Measurements from ENCODE around the gene RHBDL1. TPM values are rescaled to one million over a fixed set of nuclear protein-coding genes. Genes with fewer than 3 reads are reported as not detected.

RHBDL1 gene
- total and polyA plus RNA-seq, 2 experiments from 2014 or later, result 8.4 to 10.1 TPM

GRCh38 chr16:671353-672131, 3.9 kb upstream of the RHBDL1 start (continued):
- TF ChIP-seq, protein P1, sequence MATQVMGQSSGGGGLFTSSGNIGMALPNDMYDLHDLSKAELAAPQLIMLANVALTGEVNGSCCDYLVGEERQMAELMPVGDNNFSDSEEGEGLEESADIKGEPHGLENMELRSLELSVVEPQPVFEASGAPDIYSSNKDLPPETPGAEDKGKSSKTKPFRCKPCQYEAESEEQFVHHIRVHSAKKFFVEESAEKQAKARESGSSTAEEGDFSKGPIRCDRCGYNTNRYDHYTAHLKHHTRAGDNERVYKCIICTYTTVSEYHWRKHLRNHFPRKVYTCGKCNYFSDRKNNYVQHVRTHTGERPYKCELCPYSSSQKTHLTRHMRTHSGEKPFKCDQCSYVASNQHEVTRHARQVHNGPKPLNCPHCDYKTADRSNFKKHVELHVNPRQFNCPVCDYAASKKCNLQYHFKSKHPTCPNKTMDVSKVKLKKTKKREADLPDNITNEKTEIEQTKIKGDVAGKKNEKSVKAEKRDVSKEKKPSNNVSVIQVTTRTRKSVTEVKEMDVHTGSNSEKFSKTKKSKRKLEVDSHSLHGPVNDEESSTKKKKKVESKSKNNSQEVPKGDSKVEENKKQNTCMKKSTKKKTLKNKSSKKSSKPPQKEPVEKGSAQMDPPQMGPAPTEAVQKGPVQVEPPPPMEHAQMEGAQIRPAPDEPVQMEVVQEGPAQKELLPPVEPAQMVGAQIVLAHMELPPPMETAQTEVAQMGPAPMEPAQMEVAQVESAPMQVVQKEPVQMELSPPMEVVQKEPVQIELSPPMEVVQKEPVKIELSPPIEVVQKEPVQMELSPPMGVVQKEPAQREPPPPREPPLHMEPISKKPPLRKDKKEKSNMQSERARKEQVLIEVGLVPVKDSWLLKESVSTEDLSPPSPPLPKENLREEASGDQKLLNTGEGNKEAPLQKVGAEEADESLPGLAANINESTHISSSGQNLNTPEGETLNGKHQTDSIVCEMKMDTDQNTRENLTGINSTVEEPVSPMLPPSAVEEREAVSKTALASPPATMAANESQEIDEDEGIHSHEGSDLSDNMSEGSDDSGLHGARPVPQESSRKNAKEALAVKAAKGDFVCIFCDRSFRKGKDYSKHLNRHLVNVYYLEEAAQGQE (IDR thresholded peaks at IDR 0.05; ENCODE audit: unreplicated experiment), result no peak
- no peak for TF ChIP-seq ZNF331 (CRISPR knock-in tag; IDR thresholded peaks at IDR 0.05; ENCODE audit: low read depth)
- TF ChIP-seq NANOG (IDR thresholded peaks at IDR 0.05; ENCODE audit: borderline replicate concordance), result no peak
- TF ChIP-seq JUNB (IDR thresholded peaks at IDR 0.05; ENCODE audit: unreplicated experiment), result no peak
- TF ChIP-seq EZH2 (IDR thresholded peaks at IDR 0.05; ENCODE audit: low read depth, unreplicated experiment), result no peak
- TF ChIP-seq POLR2AphosphoS5 (IDR thresholded peaks at IDR 0.05; ENCODE audit: low read depth), result no peak
- TF ChIP-seq EZH2phosphoT487 (IDR thresholded peaks at IDR 0.05; ENCODE audit: unreplicated experiment), result no peak
- TF ChIP-seq, protein P2, sequence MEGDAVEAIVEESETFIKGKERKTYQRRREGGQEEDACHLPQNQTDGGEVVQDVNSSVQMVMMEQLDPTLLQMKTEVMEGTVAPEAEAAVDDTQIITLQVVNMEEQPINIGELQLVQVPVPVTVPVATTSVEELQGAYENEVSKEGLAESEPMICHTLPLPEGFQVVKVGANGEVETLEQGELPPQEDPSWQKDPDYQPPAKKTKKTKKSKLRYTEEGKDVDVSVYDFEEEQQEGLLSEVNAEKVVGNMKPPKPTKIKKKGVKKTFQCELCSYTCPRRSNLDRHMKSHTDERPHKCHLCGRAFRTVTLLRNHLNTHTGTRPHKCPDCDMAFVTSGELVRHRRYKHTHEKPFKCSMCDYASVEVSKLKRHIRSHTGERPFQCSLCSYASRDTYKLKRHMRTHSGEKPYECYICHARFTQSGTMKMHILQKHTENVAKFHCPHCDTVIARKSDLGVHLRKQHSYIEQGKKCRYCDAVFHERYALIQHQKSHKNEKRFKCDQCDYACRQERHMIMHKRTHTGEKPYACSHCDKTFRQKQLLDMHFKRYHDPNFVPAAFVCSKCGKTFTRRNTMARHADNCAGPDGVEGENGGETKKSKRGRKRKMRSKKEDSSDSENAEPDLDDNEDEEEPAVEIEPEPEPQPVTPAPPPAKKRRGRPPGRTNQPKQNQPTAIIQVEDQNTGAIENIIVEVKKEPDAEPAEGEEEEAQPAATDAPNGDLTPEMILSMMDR (conservative IDR thresholded peaks at IDR 0.05; ENCODE audit: low read depth in 2 of 2), result no peak

DNA sequence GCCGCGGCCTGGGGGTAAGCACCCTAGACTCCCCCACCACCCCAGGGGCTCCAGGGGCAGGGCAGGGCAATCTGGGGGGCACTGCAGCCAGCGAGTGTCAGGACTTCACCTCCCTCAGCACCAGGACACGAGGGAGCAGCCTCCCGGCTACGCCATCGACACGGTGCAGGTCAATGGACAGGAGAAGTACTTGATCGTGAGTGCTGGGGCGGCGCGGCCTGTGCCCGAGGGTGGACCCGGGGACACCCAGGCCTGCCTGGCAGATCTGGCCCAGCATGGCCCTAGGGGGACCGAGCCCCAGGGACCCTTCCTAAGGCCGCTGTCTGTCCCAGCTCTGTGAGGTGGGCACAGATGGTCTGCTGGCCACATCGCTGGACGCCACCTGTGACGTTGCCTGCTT, 3.1 kb upstream of the RHBDL1 start:
- Histone ChIP-seq H3K4me3 (no peak overlapping the region), H3K4me2 (no peak overlapping the region), H3K36me3 (ENCODE audit: insufficient read depth) (peaks cover 11% of the 10 kb centered on the region; the same call in 1 of the 2 replicates), H3K4me1 (ENCODE audit: insufficient read depth) (peaks cover 8% of the 10 kb centered on the region; the same call in 1 of the 2 replicates), H3K27me3 (ENCODE audit: insufficient read depth) (no peaks in the 10 kb centered on the region), H4K20me1 (replicated peaks; ENCODE audit: insufficient read depth) (peaks cover 3% of the 10 kb centered on the region), H3K79me2 (replicated peaks; ENCODE audit: insufficient read depth) (peaks cover 16% of the 10 kb centered on the region), H2AFZ (no peak overlapping the region), H3F3A (replicated peaks; ENCODE audit: low read depth) (peaks cover 21% of the 10 kb centered on the region; the same call in 1 of the 2 replicates), H3K9me2 (ENCODE audit: insufficient read depth) (no peaks in the 10 kb centered on the region), H3K27ac (ENCODE audit: low read depth) (no peak overlapping the region)
- Mint-ChIP-seq H3K27me3 (ENCODE audit: insufficient read depth, low read depth, poor library complexity) (peaks cover 6% of the 10 kb centered on the region), H3K27ac (no peak overlapping the region), H3K4me3 (no peak overlapping the region), H3K36me3 (ENCODE audit: low read depth) (peaks cover 21% of the 10 kb centered on the region), H3K4me1 (peaks cover 12% of the 10 kb centered on the region; the same call in 2 of the 3 replicates), H3K9me3 (no peaks in the 10 kb centered on the region; the same call in 2 of the 3 replicates)
- no peak for DNase-seq (ENCODE audit: low spot score)
- no peak for ATAC-seq
- no peak for TF ChIP-seq ZNF114 (CRISPR knock-in tag; IDR thresholded peaks at IDR 0.05)
- no peak for TF ChIP-seq POLR2AphosphoS5 (IDR thresholded peaks at IDR 0.05; ENCODE audit: low read depth)
- no peak for TF ChIP-seq ZNF462 (CRISPR knock-in tag; IDR thresholded peaks at IDR 0.05)
- no peak for TF ChIP-seq EZH2 (IDR thresholded peaks at IDR 0.05; ENCODE audit: low read depth, unreplicated experiment)
- no peak for TF ChIP-seq STAT1 (IDR thresholded peaks at IDR 0.05; ENCODE audit: unreplicated experiment)
- no peak for TF ChIP-seq ZNF331 (CRISPR knock-in tag; IDR thresholded peaks at IDR 0.05; ENCODE audit: low read depth)
- no peak for TF ChIP-seq NANOG (IDR thresholded peaks at IDR 0.05; ENCODE audit: borderline replicate concordance)
